ENCODE measurements around the gene CHERP. TPM values are rescaled to one million over a fixed set of nuclear protein-coding genes. Genes with fewer than 3 reads are reported as not detected.
"Not testable (repeated sequence)": the region's sequence is repeated elsewhere in the genome, so short reads cannot be mapped to it uniquely, and the experiment has no call there.

Gene CHERP
- polyA plus RNA-seq, 4 donors = 9.8 to 43.9 (median 17.7) TPM

- WGBS, 3 donors = 93 to 94% (median 94%) methylated on average over 6 of the region's 6 CpGs
- H3K4me3 ChIP-seq (ENCODE audit: low read depth in 1 of 3, low read length in 3 of 3) = no peak overlapping the region
- H3K36me3 ChIP-seq (ENCODE audit: control insufficient read depth in 3 of 3, insufficient read depth in 2 of 3, low read depth in 1 of 3, low read length in 3 of 3) = peaks cover 0 to 15% (median 5%) of the 10 kb centered on the region in 3 donors
- FAIRE-seq (no peak), DNase-seq (no peak)
- no peak overlapping the region for H3K27ac ChIP-seq (ENCODE audit: low read depth in 1 of 3, low read length in 2 of 3)
- H3K27me3 ChIP-seq (ENCODE audit: control insufficient read depth in 3 of 3, insufficient read depth in 3 of 3, low read length in 3 of 3) = no peaks in the 10 kb centered on the region
- H3K4me1 ChIP-seq (ENCODE audit: control insufficient read depth in 3 of 3, insufficient read depth in 2 of 3, low read depth in 1 of 3, low read length in 2 of 3) = no peaks in the 10 kb centered on the region
- no peaks in the 10 kb centered on the region for H3K9me3 ChIP-seq (ENCODE audit: control insufficient read depth in 2 of 2, insufficient read depth in 1 of 2, low read depth in 1 of 2, low read length in 1 of 2)
These were observed 44.4 kb downstream of the CHERP start for GRCh38 chr19:16497837-16498236.

- peak overlapping the region in 1 of 3 donors; percentile 85 for H3K4me3 ChIP-seq (ENCODE audit: low read depth in 1 of 3, low read length in 3 of 3)
- FAIRE-seq = no peak
- no peaks in the 10 kb centered on the region for H3K27me3 ChIP-seq (ENCODE audit: control insufficient read depth in 3 of 3, insufficient read depth in 3 of 3, low read length in 3 of 3)
- no peaks in the 10 kb centered on the region for H3K4me1 ChIP-seq (ENCODE audit: control insufficient read depth in 3 of 3, insufficient read depth in 2 of 3, low read depth in 1 of 3, low read length in 2 of 3)
- H3K36me3 ChIP-seq (ENCODE audit: control insufficient read depth in 3 of 3, insufficient read depth in 2 of 3, low read depth in 1 of 3, low read length in 3 of 3) = peaks cover 0 to 12% (median 5%) of the 10 kb centered on the region in 3 donors
- H3K27ac ChIP-seq (ENCODE audit: low read depth in 1 of 3, low read length in 2 of 3) = peak overlapping the region in 1 of 3 donors; percentile 33
- WGBS, 3 donors = 78 to 83% (median 82%) methylated on average over 12 of the region's 12 CpGs
- DNase-seq = no peak
- no peaks in the 10 kb centered on the region for H3K9me3 ChIP-seq (ENCODE audit: control insufficient read depth in 2 of 2, insufficient read depth in 1 of 2, low read depth in 1 of 2, low read length in 1 of 2)
These were observed 45.2 kb downstream of the CHERP start for GRCh38 chr19:16497042-16497441.

GRCh38 chr19:16496613-16496983 is 45.6 kb downstream of the CHERP start:
- no peak for DNase-seq
- no peak for FAIRE-seq
- peak overlapping the region; percentile 42 to 85 (median 57) for H3K4me3 ChIP-seq (ENCODE audit: low read depth in 1 of 3, low read length in 3 of 3)
- peak overlapping the region in 1 of 3 donors; percentile 33 for H3K27ac ChIP-seq (ENCODE audit: low read depth in 1 of 3, low read length in 2 of 3)
- no peaks in the 10 kb centered on the region for H3K9me3 ChIP-seq (ENCODE audit: control insufficient read depth in 2 of 2, insufficient read depth in 1 of 2, low read depth in 1 of 2, low read length in 1 of 2)
- WGBS, 3 donors = 20 to 21% (median 21%) methylated on average over 16 of the region's 16 CpGs
- H3K4me1 ChIP-seq (ENCODE audit: control insufficient read depth in 3 of 3, insufficient read depth in 2 of 3, low read depth in 1 of 3, low read length in 2 of 3) = no peaks in the 10 kb centered on the region
- H3K36me3 ChIP-seq (ENCODE audit: control insufficient read depth in 3 of 3, insufficient read depth in 2 of 3, low read depth in 1 of 3, low read length in 3 of 3) = peaks cover 0 to 8% (median 5%) of the 10 kb centered on the region in 3 donors
- no peaks in the 10 kb centered on the region for H3K27me3 ChIP-seq (ENCODE audit: control insufficient read depth in 3 of 3, insufficient read depth in 3 of 3, low read length in 3 of 3)

- H3K36me3 ChIP-seq (ENCODE audit: control insufficient read depth in 3 of 3, insufficient read depth in 2 of 3, low read depth in 1 of 3, low read length in 3 of 3) = peaks cover 0 to 5% (median 3%) of the 10 kb centered on the region in 3 donors
- H3K4me3 ChIP-seq (ENCODE audit: low read depth in 1 of 3, low read length in 3 of 3) = peak within 1 kb of the TSS; percentile 47 to 85 (median 62)
- H3K9me3 ChIP-seq (ENCODE audit: control insufficient read depth in 2 of 2, insufficient read depth in 1 of 2, low read depth in 1 of 2, low read length in 1 of 2) = no peaks in the 10 kb centered on the region
- peak within 1 kb of the TSS; percentile 33 to 67 (median 41) for H3K27ac ChIP-seq (ENCODE audit: low read depth in 1 of 3, low read length in 2 of 3)
- 0 to 1% (median 1%) methylated on average over 51 to 52 of the region's 52 CpGs for WGBS, 3 donors
- no peaks in the 10 kb centered on the region for H3K4me1 ChIP-seq (ENCODE audit: control insufficient read depth in 3 of 3, insufficient read depth in 2 of 3, low read depth in 1 of 3, low read length in 2 of 3)
- FAIRE-seq (no peak), DNase-seq (peak; percentile 99)
- H3K27me3 ChIP-seq (ENCODE audit: control insufficient read depth in 3 of 3, insufficient read depth in 3 of 3, low read length in 3 of 3) = no peaks in the 10 kb centered on the region
These were observed 46.1 kb downstream of the CHERP start, which contains the start of the genes C19orf44 and CALR3 for GRCh38 chr19:16495982-16496612. TSS of gene C19orf44 (plus strand) at chr19:16496394. CDS start at chr19:16500793, 4,399 bp downstream. TSS of gene CALR3 (minus strand) at chr19:16496167. CDS start at chr19:16496129, 38 bp downstream.

- H3K27ac ChIP-seq (ENCODE audit: low read depth in 1 of 3, low read length in 2 of 3); H3K4me3 ChIP-seq (ENCODE audit: low read depth in 1 of 3, low read length in 3 of 3); H3K4me1 ChIP-seq (ENCODE audit: control insufficient read depth in 3 of 3, insufficient read depth in 2 of 3, low read depth in 1 of 3, low read length in 2 of 3); H3K27me3 ChIP-seq (ENCODE audit: control insufficient read depth in 3 of 3, insufficient read depth in 3 of 3, low read length in 3 of 3); DNase-seq; H3K9me3 ChIP-seq (ENCODE audit: control insufficient read depth in 2 of 2, insufficient read depth in 1 of 2, low read depth in 1 of 2, low read length in 1 of 2); H3K36me3 ChIP-seq (ENCODE audit: control insufficient read depth in 3 of 3, insufficient read depth in 2 of 3, low read depth in 1 of 3, low read length in 3 of 3); FAIRE-seq: not testable (repeated sequence)
- WGBS, 3 donors = 77 to 88% (median 86%) methylated on average over 4 of the region's 4 CpGs
These were observed 55.8 kb downstream of the CHERP start for GRCh38 chr19:16486476-16486875.

GRCh38 chr19:16482745-16483144 is 59.5 kb downstream of the CHERP start:
- 80 to 83% (median 81%) methylated on average over 7 of the region's 7 CpGs for whole genome bisulfite sequencing, 3 donors
- no peaks in the 10 kb centered on the region for H3K4me1 ChIP-seq (ENCODE audit: control insufficient read depth in 3 of 3, insufficient read depth in 2 of 3, low read depth in 1 of 3, low read length in 2 of 3)
- FAIRE-seq = no peak

GRCh38 chr19:16477311-16477710 is 64.9 kb downstream of the CHERP start:
- 95 to 98% (median 95%) methylated on average over 1 of the region's 1 CpG for WGBS, 3 donors
- Histone ChIP-seq H3K9me3 (ENCODE audit: control insufficient read depth in 2 of 2, insufficient read depth in 1 of 2, low read depth in 1 of 2, low read length in 1 of 2) (peaks cover 0 to 4% of the 10 kb centered on the region in 2 donors), H3K27ac (ENCODE audit: low read depth in 1 of 3, low read length in 2 of 3) (no peak overlapping the region), H3K4me1 (ENCODE audit: control insufficient read depth in 3 of 3, insufficient read depth in 2 of 3, low read depth in 1 of 3, low read length in 2 of 3) (no peaks in the 10 kb centered on the region), H3K27me3 (ENCODE audit: control insufficient read depth in 3 of 3, insufficient read depth in 3 of 3, low read length in 3 of 3) (no peaks in the 10 kb centered on the region), H3K36me3 (ENCODE audit: control insufficient read depth in 3 of 3, insufficient read depth in 2 of 3, low read depth in 1 of 3, low read length in 3 of 3) (no peaks in the 10 kb centered on the region), H3K4me3 (ENCODE audit: low read depth in 1 of 3, low read length in 3 of 3) (no peak overlapping the region)
- no peak for FAIRE-seq
- DNase-seq = no peak

More at GRCh38 chr19:16482745-16483144, 59.5 kb downstream of the CHERP start:
- Histone ChIP-seq H3K27ac (ENCODE audit: low read depth in 1 of 3, low read length in 2 of 3) (no peak overlapping the region), H3K9me3 (ENCODE audit: control insufficient read depth in 2 of 2, insufficient read depth in 1 of 2, low read depth in 1 of 2, low read length in 1 of 2) (no peaks in the 10 kb centered on the region), H3K36me3 (ENCODE audit: control insufficient read depth in 3 of 3, insufficient read depth in 2 of 3, low read depth in 1 of 3, low read length in 3 of 3) (no peaks in the 10 kb centered on the region), H3K4me3 (ENCODE audit: low read depth in 1 of 3, low read length in 3 of 3) (no peak overlapping the region), H3K27me3 (ENCODE audit: control insufficient read depth in 3 of 3, insufficient read depth in 3 of 3, low read length in 3 of 3) (no peaks in the 10 kb centered on the region)
- DNase-seq = no peak

- WGBS, 3 donors = 61 to 74% (median 68%) methylated on average over 3 of the region's 3 CpGs
- no peaks in the 10 kb centered on the region for H3K4me1 ChIP-seq (ENCODE audit: control insufficient read depth in 3 of 3, insufficient read depth in 2 of 3, low read depth in 1 of 3, low read length in 2 of 3)
- no peaks in the 10 kb centered on the region for H3K36me3 ChIP-seq (ENCODE audit: control insufficient read depth in 3 of 3, insufficient read depth in 2 of 3, low read depth in 1 of 3, low read length in 3 of 3)
- DNase-seq (no peak), FAIRE-seq (no peak)
- H3K27ac ChIP-seq (ENCODE audit: low read depth in 1 of 3, low read length in 2 of 3) = no peak overlapping the region
- H3K4me3 ChIP-seq (ENCODE audit: low read depth in 1 of 3, low read length in 3 of 3) = no peak overlapping the region
- peaks cover 0 to 4% of the 10 kb centered on the region in 2 donors for H3K9me3 ChIP-seq (ENCODE audit: control insufficient read depth in 2 of 2, insufficient read depth in 1 of 2, low read depth in 1 of 2, low read length in 1 of 2)
- H3K27me3 ChIP-seq (ENCODE audit: control insufficient read depth in 3 of 3, insufficient read depth in 3 of 3, low read length in 3 of 3) = no peaks in the 10 kb centered on the region
These were observed 65.8 kb downstream of the CHERP start for GRCh38 chr19:16476401-16476800.

Data from small intestine (tissue), 7 donors.